H1 (cell line): ENCODE measurements around the gene UBE2K. TPM values are rescaled to one million over a fixed set of nuclear protein-coding genes. Genes with fewer than 3 reads are reported as not detected.

ENCODE experiments used
- BACH1 ChIP-seq: IDR thresholded peaks from 2 replicates; pipeline ENCODE4 v1.6.1; 2012; ENCODE audit warnings: low read length, improper control_type of control experiment
- CHD1 ChIP-seq: IDR thresholded peaks from 2 replicates; pipeline ENCODE4 v1.6.1; 2012; ENCODE audit warnings: low read depth, low read length, improper control_type of control experiment
- CHD7 ChIP-seq: fragments of 300-600 bp; sonication (generic); IDR thresholded peaks from 2 replicates; pipeline ENCODE4 v1.7.1; 2012; ENCODE audit warnings: low read length, moderate library complexity, mild to moderate bottlenecking, inconsistent platforms; ENCODE audit not compliant: insufficient replicate concordance
- GABPA ChIP-seq: IDR thresholded peaks from 2 replicates; pipeline ENCODE4 v1.6.1; 2011; ENCODE audit warnings: mild to moderate bottlenecking, low read length, moderate library complexity, borderline replicate concordance; ENCODE audit not compliant: insufficient read depth
- HDAC2 ChIP-seq, 2 experiments: fragments of 300-600 bp in 1 of 2; sonication (generic) in 1 of 2; IDR thresholded peaks; 2 replicates each; pipeline ENCODE4 v1.6.1; 2011 to 2012; ENCODE audit warnings: low read depth in 2 of 2, low read length in 2 of 2, mild to moderate bottlenecking in 2 of 2, moderate library complexity in 2 of 2, borderline replicate concordance in 1 of 2, inconsistent platforms in 1 of 2
- POLR2AphosphoS5 ChIP-seq: IDR thresholded peaks from 2 replicates; pipeline ENCODE4 v1.6.1; 2011; ENCODE audit warnings: low read depth, low read length
- TBP ChIP-seq: IDR thresholded peaks from 2 replicates; pipeline ENCODE4 v1.6.1; 2011; ENCODE audit warnings: low read depth, low read length, improper control_type of control experiment
- polyA plus RNA-seq, 7 experiments: library from polyadenylated mRNA; depleted of rRNA in 3 of 7; stranded (reverse) in 5 of 7; unstranded in 2 of 7; fragments of >200 nt in 5 of 7; fragments of 200-250 nt in 2 of 7; gene quantifications; 1 replicate in 5 of 7; 2 replicates in 1 of 7; 4 replicates in 1 of 7; pipeline versions ENCODE4 v1.2.1 to v1.2.3, GENCODE V29; 2011 to 2013; ENCODE audit warnings: missing spikeins in 2 of 7, mixed read lengths in 2 of 7
- total RNA-seq: library from RNA; stranded (reverse); fragmentation: NEBNext Ultra II Directional; extraction: Animal tissue kit (Norgen Biotek cat#: 25700); gene quantifications from 2 replicates; pipeline ENCODE4 v1.2.1, GENCODE V29; 2021

UBE2K gene
- total and polyA plus RNA-seq, 2 of the 8 experiments (the other 6 are each of a cell fraction or from before 2014, with no cell fraction given), result 53.6 to 174 TPM

GRCh38 chr4:39785083-39785482 lies 87.1 kb downstream of the UBE2K start (continued):
- TF ChIP-seq CHD7, result no peak
- TF ChIP-seq TBP, result no peak
- TF ChIP-seq HDAC2 (IDR thresholded peaks at IDR 0.05; ENCODE audit: borderline replicate concordance in 1 of 2, low read depth in 2 of 2, low read length in 2 of 2), result no peak
- TF ChIP-seq GABPA, result no peak
- TF ChIP-seq BACH1, result no peak
- TF ChIP-seq CHD1, result no peak
- TF ChIP-seq POLR2AphosphoS5, result no peak
